ENCODE data around the gene ITGA1. TPM values are rescaled to one million over a fixed set of nuclear protein-coding genes. Genes with fewer than 3 reads are reported as not detected.

The ITGA1 gene
- total RNA-seq, 1 donor from 2014 or later, result 33.5 TPM

- Mint-ChIP-seq H3K36me3 (ENCODE audit: low read depth, unreplicated experiment) (peaks cover 8% of the 10 kb centered on the region), H3K27ac (ENCODE audit: unreplicated experiment) (no peak overlapping the region), H3K4me1 (ENCODE audit: unreplicated experiment) (no peaks in the 10 kb centered on the region), H3K27me3 (ENCODE audit: unreplicated experiment) (peaks cover 4% of the 10 kb centered on the region), H3K4me3 (ENCODE audit: unreplicated experiment) (no peak overlapping the region), H3K9me3 (ENCODE audit: unreplicated experiment) (peaks cover 5% of the 10 kb centered on the region)
- no peak for TF ChIP-seq CTCF (IDR thresholded peaks at IDR 0.05; ENCODE audit: unreplicated experiment)
- no peak for DNase-seq (ENCODE audit: low spot score)
These were observed 189.7 kb downstream of the ITGA1 start for GRCh38 chr5:52977264-52977897.

- no peak overlapping the region for H3K27ac Mint-ChIP-seq (ENCODE audit: unreplicated experiment)
- no peak overlapping the region for H3K4me3 Mint-ChIP-seq (ENCODE audit: unreplicated experiment)
- H3K27me3 Mint-ChIP-seq (ENCODE audit: unreplicated experiment), result no peaks in the 10 kb centered on the region
- DNase-seq (ENCODE audit: low spot score), result no peak
- TF ChIP-seq CTCF (IDR thresholded peaks at IDR 0.05; ENCODE audit: unreplicated experiment), result no peak
- peaks cover 12% of the 10 kb centered on the region for H3K36me3 Mint-ChIP-seq (ENCODE audit: low read depth, unreplicated experiment)
- H3K9me3 Mint-ChIP-seq (ENCODE audit: unreplicated experiment), result peaks cover 4% of the 10 kb centered on the region
- peaks cover 16% of the 10 kb centered on the region for H3K4me1 Mint-ChIP-seq (ENCODE audit: unreplicated experiment)
These were observed 193.8 kb downstream of the ITGA1 start for GRCh38 chr5:52981507-52981906.

- no peaks in the 10 kb centered on the region for H3K9me3 Mint-ChIP-seq (ENCODE audit: unreplicated experiment)
- H3K27ac Mint-ChIP-seq (ENCODE audit: unreplicated experiment), result no peak overlapping the region
- peaks cover 33% of the 10 kb centered on the region for H3K4me1 Mint-ChIP-seq (ENCODE audit: unreplicated experiment)
- no peak for DNase-seq (ENCODE audit: low spot score)
- peaks cover 6% of the 10 kb centered on the region for H3K36me3 Mint-ChIP-seq (ENCODE audit: low read depth, unreplicated experiment)
- TF ChIP-seq CTCF (IDR thresholded peaks at IDR 0.05; ENCODE audit: unreplicated experiment), result no peak
- no peaks in the 10 kb centered on the region for H3K27me3 Mint-ChIP-seq (ENCODE audit: unreplicated experiment)
- no peak overlapping the region for H3K4me3 Mint-ChIP-seq (ENCODE audit: unreplicated experiment)
These were observed 196.3 kb downstream of the ITGA1 start for GRCh38 chr5:52983731-52984636.

GRCh38 chr5:52985306-52985705 is 197.6 kb downstream of the ITGA1 start:
- DNase-seq (ENCODE audit: low spot score), result no peak
- no peaks in the 10 kb centered on the region for H3K27me3 Mint-ChIP-seq (ENCODE audit: unreplicated experiment)
- H3K4me3 Mint-ChIP-seq (ENCODE audit: unreplicated experiment), result no peak overlapping the region
- no peaks in the 10 kb centered on the region for H3K9me3 Mint-ChIP-seq (ENCODE audit: unreplicated experiment)
- peaks cover 37% of the 10 kb centered on the region for H3K4me1 Mint-ChIP-seq (ENCODE audit: unreplicated experiment)
- no peak overlapping the region for H3K27ac Mint-ChIP-seq (ENCODE audit: unreplicated experiment)
- TF ChIP-seq CTCF (IDR thresholded peaks at IDR 0.05; ENCODE audit: unreplicated experiment), result no peak
- H3K36me3 Mint-ChIP-seq (ENCODE audit: low read depth, unreplicated experiment), result peaks cover 6% of the 10 kb centered on the region
